ENCODE results near the gene RGS10. TPM values are rescaled to one million over a fixed set of nuclear protein-coding genes. Genes with fewer than 3 reads are reported as not detected.

The RGS10 gene
- total and polyA plus RNA-seq, 9 of the 15 experiments (the other 6 are each of a cell fraction or from before 2014, with no cell fraction given) = 31.9 to 123 (median 62.1) TPM

GRCh38 chr10:119523895-119524719, 18.4 kb downstream of the RGS10 start:
- TF ChIP-seq ZNF764 (CRISPR knock-in tag; IDR thresholded peaks at IDR 0.05; ENCODE audit: low read depth) (no peak), MTA3 (IDR thresholded peaks at IDR 0.05; ENCODE audit: borderline replicate concordance) (no peak), HNRNPH1 (optimal IDR thresholded peaks at IDR 0.05; ENCODE audit: low read depth, low read length) (no peak), ATF7 (IDR thresholded peaks at IDR 0.05) (no peak), IRF2 (CRISPR knock-in tag; IDR thresholded peaks at IDR 0.05) (no peak), ZKSCAN1 (IDR thresholded peaks at IDR 0.05; ENCODE audit: low read depth, low read length) (no peak), BRF1 (IDR thresholded peaks at IDR 0.05; ENCODE audit: borderline replicate concordance, extremely low read depth, insufficient read length) (no peak), MLX (CRISPR knock-in tag; conservative IDR thresholded peaks at IDR 0.05) (no peak), ZC3H11A (IDR thresholded peaks at IDR 0.05; ENCODE audit: low read depth, low read length) (no peak), NCOA6 (IDR thresholded peaks at IDR 0.05) (no peak), MED1 (CRISPR knock-in tag; IDR thresholded peaks at IDR 0.05; ENCODE audit: borderline replicate concordance) (no peak), PCBP1 (IDR thresholded peaks at IDR 0.05; ENCODE audit: low read depth, low read length, poor library complexity, severe bottlenecking) (no peak)
- 92% methylated on average over 16 of the region's 19 CpGs for WGBS (ENCODE audit: insufficient coverage, low coverage, missing lambda C conversion rate)
- no peak overlapping the region for H3K27ac ChIP-seq (ENCODE audit: extremely low read depth, low read depth, low read length)
- no peaks in the 10 kb centered on the region for H3K27me3 ChIP-seq (ENCODE audit: control insufficient read depth in 2 of 2, insufficient read depth in 2 of 2, low read length in 2 of 2)
- H3K79me2 ChIP-seq (ENCODE audit: control insufficient read depth, insufficient read depth, low read length) = peaks cover 21% of the 10 kb centered on the region
- peaks cover 43% of the 10 kb centered on the region; the same call in 2 of the 3 replicates for H3K36me3 ChIP-seq (ENCODE audit: control insufficient read depth, insufficient read depth, low read length)
- CTCF ChIA-PET (ENCODE audit: low intra/inter-chr PET ratio) = no interaction called here
- no peak overlapping the region; a peak in 1 of 4 replicates for H3K9ac ChIP-seq (ENCODE audit: insufficient read depth in 1 of 2, low read depth in 2 of 2, low read length in 2 of 2)
- no TSS peak for BruUV-seq (replicated peaks)
- no peaks in the 10 kb centered on the region for H4K20me1 ChIP-seq (replicated peaks; ENCODE audit: control insufficient read depth, insufficient read depth, low read length)
- ATAC-seq (no peak), DNase-seq (ENCODE audit: extremely low read depth in 1 of 4, low spot score in 3 of 4) (no peak), FAIRE-seq (no peak)
- H3K9me3 ChIP-seq (replicated peaks; ENCODE audit: control insufficient read depth, insufficient read depth, low read depth, low read length) = no peaks in the 10 kb centered on the region
- no peak overlapping the region for H2AFZ ChIP-seq (ENCODE audit: low read depth, low read length)
- H3K9me1 ChIP-seq (ENCODE audit: control insufficient read depth, insufficient read depth, low read length) = no peaks in the 10 kb centered on the region
- no peak overlapping the region for H3K4me3 ChIP-seq
- in situ Hi-C loops (cut with MboI) = no loop called here
- POLR2A ChIA-PET = no interaction called here
- no peak overlapping the region for H3K4me2 ChIP-seq (ENCODE audit: insufficient read depth, low read length)
- H3K4me1 ChIP-seq (replicated peaks in 1 of 2; ENCODE audit: control insufficient read depth in 2 of 2, insufficient read depth in 2 of 2, low read length in 2 of 2) = peaks cover 19 to 21% of the 10 kb centered on the region in 2 experiments
- intact Hi-C loops (cut with micrococcal nuclease) = no loop called here
